GM18951 (cell line): ENCODE data around the gene EXD3.
"Not testable (repeated sequence)": the region's sequence is repeated elsewhere in the genome, so short reads cannot be mapped to it uniquely, and the experiment has no call there.

ENCODE experiments used
- POLR2A ChIP-seq: IDR thresholded peaks from 4 replicates; pipeline ENCODE4 v1.6.1; 2011; ENCODE audit warnings: mild to moderate bottlenecking; ENCODE audit not compliant: insufficient read length, insufficient read depth; ENCODE audit errors: extremely low read depth
- in situ Hi-C: fragments of 300-500 bp; cut with MboI; formaldehyde crosslinking; loops from one replicate; pipeline ENCODE4 v1.12.0; 2022; ENCODE audit warnings: low sequenced_read_pairs, mixed read lengths, inconsistent platforms; ENCODE audit not compliant: unreplicated experiment

The EXD3 gene

DNA sequence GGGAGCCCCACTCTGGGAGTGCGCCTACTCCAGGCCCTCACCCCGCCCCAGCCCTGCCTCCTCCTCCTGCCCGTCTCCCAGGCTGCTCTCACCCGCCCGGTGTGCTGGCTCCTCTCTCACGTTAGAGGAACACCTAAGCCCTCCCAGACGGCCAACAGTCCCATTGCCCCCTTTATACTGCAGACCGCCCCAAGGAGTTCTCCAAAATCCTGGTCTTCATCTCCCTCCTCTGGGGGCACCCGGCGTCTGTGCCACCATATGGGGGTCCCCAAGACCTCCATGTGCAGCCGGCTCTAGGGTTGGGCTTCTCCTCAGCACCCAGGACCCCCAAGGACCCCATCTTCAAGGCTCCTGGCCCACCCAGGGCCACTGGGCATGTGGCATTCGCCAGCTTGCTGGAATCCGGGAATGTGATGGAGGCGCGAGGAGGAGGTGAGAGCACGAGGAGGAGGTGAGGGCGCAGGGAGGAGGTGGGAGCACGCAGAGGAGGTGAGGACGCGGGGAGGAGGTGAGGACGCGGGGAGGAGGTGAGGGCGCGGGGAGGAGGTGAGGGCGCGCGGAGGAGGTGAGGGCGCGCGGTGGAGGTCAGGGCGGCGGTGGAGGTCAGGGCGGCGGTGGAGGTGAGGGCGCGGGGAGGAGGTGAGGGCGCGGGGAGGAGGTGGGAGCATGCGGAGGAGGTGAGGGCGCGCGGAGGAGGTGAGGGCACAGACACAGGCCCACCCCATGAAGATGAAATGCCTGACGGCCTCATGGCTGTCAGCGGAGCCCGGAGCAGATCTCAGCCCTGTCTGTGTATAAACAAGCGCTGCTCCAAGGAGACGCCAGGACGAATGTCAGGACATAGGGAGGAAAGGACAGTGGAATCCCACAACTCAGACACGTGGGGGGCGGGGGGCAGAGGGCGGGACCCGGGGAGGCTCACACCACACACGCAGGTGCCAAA is 41.2 kb downstream of the EXD3 start:
- no peak for TF ChIP-seq POLR2A
- in situ Hi-C loops, result no loop called here

DNA sequence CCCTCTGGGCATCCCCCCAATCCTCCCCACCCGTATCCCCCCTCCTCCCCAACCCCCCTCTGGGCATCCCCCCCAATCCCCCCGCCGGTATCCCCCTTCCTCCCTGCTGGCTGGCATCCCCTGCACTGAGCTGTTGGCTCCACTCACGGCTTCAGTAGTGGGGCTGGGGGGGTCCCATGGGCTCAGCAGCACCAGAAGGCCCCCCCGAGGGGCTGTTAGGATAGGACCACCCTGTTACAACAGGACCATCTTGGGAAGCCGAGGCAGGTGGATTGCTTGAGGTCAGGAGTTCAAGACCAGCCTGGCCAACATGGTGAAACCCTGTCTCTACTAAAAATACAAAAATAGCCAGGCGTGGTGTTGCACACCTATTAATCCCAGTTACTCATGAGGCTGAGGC is 42.4 kb downstream of the EXD3 start:
- no peak for TF ChIP-seq POLR2A
- in situ Hi-C loops, result no loop called here

DNA sequence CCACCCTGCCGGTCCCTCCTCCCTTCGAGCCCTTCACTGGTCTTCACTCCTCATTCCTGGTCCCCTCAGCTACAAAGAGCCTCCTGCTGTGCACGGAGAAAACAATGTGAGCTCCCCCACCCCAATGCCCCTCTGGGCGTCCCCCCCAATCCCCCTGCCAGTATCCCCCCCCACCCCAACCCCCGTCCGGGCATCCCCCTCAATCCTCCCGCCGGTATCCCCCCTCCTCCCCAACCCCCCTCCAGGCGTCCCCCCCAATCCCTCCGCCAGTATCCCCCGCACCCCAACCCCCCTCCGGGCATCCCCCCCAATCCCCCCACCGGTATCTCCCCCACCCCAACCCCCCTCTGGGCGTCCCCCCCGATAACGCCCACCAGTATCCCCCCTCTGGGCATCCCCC is 42.8 kb downstream of the EXD3 start:
- in situ Hi-C loops, result no loop called here
- TF ChIP-seq POLR2A, result no peak

DNA sequence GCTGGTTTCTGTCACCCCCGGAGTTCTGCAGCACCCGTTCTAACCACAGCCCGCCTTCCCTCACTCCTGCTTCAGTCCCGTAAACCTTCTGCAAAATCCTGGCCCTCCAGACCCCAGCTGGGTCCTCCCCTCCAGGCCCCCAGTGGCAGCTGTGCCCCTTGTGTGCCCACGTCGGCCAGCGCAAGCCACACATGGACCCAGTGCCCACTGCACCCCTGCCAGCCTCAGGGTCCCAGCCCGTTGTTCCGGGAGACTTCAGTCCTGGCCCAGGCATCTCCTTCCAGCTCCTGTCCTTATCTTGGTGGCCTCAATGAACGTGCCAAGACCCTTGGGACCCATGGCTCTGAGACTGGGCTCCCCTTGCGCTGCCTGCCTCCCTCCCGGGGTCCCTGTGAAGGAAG is 43.2 kb downstream of the EXD3 start:
- in situ Hi-C loops, result no loop called here
- TF ChIP-seq POLR2A, result no peak

GRCh38 chr9:137378688-137379410 is 44.1 kb downstream of the EXD3 start:
- in situ Hi-C loops, result not testable (repeated sequence)

DNA sequence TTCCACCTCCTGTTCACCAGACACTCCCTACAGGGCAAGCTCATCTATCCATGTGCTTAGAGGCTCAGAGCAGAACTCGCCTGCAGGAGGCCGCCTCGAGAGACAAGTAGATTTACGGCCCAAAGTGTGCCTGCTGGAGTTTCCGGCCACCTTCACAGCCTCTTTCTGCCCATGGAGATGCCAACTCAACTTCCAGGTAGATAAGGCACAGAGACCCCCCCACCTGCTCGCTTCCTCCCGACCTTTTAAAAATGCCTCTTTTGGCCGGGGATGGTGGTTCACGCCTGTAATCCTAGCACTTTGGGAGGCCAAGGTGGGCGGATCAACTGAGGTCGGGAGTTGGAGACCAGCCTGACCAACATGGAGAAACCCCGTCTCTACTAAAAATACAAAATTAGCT is 46.6 kb downstream of the EXD3 start:
- TF ChIP-seq POLR2A, result no peak
- in situ Hi-C loops, result no loop called here

DNA sequence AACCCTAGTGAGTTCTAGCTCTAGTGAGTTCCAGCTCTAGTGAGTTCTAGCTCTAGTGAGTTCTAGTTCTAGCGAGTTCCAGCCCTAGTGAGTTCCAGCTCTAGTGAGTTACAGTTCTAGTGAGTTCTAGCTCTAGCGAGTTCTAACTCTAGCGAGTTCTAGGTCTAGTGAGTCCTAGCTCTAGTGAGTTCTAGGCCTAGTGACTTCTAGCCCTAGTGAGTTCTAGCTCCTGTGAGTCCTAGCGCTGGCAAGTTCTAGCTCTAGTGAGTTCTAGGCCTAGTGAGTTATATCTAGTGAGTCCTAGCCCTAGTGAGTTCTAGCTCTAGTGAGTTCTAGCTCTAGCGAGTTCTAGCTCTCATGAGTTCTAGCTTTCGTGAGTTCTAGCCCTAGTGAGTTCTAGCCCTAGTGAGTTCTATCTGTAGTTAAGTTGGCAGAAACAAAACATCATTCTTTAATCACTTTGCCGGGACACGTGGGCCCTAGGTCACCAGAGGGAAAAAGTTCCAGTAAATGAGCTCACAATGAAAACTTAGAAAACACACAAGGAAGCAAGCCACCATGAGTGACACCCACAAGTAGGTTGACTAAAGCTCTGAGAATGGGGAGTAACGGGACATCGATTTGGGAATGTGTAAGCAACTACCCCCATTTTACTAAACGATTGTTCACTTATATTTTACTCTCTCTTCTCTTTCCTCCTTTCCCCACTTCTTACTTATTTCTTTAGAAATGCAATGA is 47.5 kb downstream of the EXD3 start:
- TF ChIP-seq POLR2A, result no peak
- in situ Hi-C loops, result no loop called here

GRCh38 chr9:137374131-137374845 is 48.7 kb downstream of the EXD3 start:
- in situ Hi-C loops, result no loop called here
- TF ChIP-seq POLR2A, result no peak

- in situ Hi-C loops, result no loop called here
- TF ChIP-seq POLR2A, result no peak
Measured at GRCh38 chr9:137373611-137373980, 49.4 kb downstream of the EXD3 start.

- in situ Hi-C loops, result no loop called here
- no peak for TF ChIP-seq POLR2A
Measured at GRCh38 chr9:137372693-137373610, 50.0 kb downstream of the EXD3 start.

DNA sequence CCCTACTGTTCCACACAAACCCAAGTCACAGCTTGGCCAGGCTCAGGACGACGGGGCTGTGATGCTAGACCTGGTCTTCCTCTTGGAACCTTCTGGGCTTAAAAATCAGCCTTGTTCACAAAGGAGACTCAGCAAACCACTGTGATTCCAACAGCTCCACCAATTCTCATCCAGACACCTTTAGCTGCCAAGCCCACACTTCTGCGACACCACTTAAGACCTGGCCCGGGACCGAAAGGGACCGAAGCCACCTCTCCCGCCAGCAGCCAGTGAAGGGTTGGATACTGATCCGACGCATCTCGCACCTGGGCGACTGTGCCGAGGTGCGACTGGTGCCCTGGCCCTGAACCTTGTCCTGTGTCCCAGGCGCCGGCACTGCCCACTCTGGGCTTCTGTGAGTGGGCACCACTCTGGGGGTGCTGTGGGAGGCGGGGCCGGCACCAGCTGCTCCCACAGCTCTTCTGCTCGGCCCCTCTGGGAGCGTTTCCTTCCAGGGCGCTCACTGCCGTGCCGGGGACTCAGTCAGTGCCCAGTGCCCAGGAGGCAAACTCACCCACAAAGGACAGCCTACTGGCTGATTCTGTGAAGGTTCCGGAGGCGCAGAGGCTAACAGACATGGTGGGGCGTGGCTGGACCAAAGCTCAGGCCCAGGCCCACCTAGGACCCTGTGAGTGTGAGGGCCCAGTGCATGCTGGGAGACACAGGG is 50.9 kb downstream of the EXD3 start:
- TF ChIP-seq POLR2A, result no peak
- in situ Hi-C loops, result no loop called here
